Measurements from ENCODE around the gene IL22RA1.

DNA sequence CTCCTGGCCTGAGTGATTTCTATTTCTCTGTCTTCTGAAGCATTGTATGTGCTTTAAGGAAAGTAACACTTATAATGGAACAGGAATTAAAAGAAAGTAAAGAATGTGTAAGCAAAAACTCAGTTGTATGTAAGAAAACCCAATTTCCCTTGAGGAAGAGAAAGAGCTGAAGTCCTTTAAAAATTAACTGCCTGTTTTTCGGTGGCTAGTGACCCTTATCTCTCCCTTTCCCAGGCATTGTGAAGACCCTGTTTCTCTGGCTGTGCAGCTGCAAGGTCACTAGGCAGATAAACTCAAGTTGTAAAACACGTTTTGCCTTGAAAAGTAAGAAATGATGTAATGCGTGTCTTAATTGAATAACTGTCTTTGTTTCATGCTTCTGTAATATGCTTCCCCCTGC lies 39.5 kb downstream of the IL22RA1 start:
- TF ChIP-seq POLR2AphosphoS5 (IDR thresholded peaks at IDR 0.05) = no peak
- TF ChIP-seq, protein P1, sequence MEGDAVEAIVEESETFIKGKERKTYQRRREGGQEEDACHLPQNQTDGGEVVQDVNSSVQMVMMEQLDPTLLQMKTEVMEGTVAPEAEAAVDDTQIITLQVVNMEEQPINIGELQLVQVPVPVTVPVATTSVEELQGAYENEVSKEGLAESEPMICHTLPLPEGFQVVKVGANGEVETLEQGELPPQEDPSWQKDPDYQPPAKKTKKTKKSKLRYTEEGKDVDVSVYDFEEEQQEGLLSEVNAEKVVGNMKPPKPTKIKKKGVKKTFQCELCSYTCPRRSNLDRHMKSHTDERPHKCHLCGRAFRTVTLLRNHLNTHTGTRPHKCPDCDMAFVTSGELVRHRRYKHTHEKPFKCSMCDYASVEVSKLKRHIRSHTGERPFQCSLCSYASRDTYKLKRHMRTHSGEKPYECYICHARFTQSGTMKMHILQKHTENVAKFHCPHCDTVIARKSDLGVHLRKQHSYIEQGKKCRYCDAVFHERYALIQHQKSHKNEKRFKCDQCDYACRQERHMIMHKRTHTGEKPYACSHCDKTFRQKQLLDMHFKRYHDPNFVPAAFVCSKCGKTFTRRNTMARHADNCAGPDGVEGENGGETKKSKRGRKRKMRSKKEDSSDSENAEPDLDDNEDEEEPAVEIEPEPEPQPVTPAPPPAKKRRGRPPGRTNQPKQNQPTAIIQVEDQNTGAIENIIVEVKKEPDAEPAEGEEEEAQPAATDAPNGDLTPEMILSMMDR (IDR thresholded peaks at IDR 0.05) = no peak
